Type B pancreatic cell (in vitro differentiated cells): Measurements from ENCODE around the gene CDH16. TPM values are rescaled to one million over a fixed set of nuclear protein-coding genes. Genes with fewer than 3 reads are reported as not detected.
"Not testable (repeated sequence)": the region's sequence is repeated elsewhere in the genome, so short reads cannot be mapped to it uniquely, and the experiment has no call there.

Source experiments
- DNase-seq: peaks from one replicate; pipeline ENCODE4 v3.0.0; 2021; ENCODE audit warnings: mixed read lengths; ENCODE audit not compliant: unreplicated experiment; ENCODE audit errors: extremely low spot score
- H3K27ac Mint-ChIP-seq: 2 replicates; pipeline ENCODE4 v1.8.0; 2021; ENCODE audit warnings: mild to moderate bottlenecking, mixed read lengths
- H3K27me3 Mint-ChIP-seq: 2 replicates; pipeline ENCODE4 v1.8.0; 2021; ENCODE audit warnings: mixed read lengths
- H3K36me3 Mint-ChIP-seq: 2 replicates; pipeline ENCODE4 v1.8.0; 2021; ENCODE audit warnings: mixed read lengths
- H3K4me1 Mint-ChIP-seq: one replicate; pipeline ENCODE4 v1.8.0; 2021; ENCODE audit warnings: mixed read lengths; ENCODE audit not compliant: unreplicated experiment
- H3K4me3 Mint-ChIP-seq: 2 replicates; pipeline ENCODE4 v1.8.0; 2021; ENCODE audit warnings: mild to moderate bottlenecking, mixed read lengths
- H3K9me3 Mint-ChIP-seq: 2 replicates; pipeline ENCODE4 v1.8.0; 2021; ENCODE audit warnings: mixed read lengths
- CTCF ChIP-seq: fragments of 200-600 bp; sonication (generic); conservative IDR thresholded peaks from 2 replicates; pipeline ENCODE4 v1.5.0; 2021; ENCODE audit warnings: antibody characterized with exemption, mild to moderate bottlenecking
- total RNA-seq: library from RNA; stranded (reverse); gene quantifications from 2 replicates; pipeline ENCODE4 v1.2.1, GENCODE V29; 2021; ENCODE audit warnings: low replicate concordance

CDH16 gene
- total RNA-seq, 1 donor from 2014 or later: 1.7 TPM

GRCh38 chr16:66959704-66960161 is 41.0 kb upstream of the CDH16 start:
- Mint-ChIP-seq H3K4me3 (no peak overlapping the region), H3K4me1 (no peaks in the 10 kb centered on the region), H3K27me3 (peaks cover 30% of the 10 kb centered on the region), H3K36me3 (no peaks in the 10 kb centered on the region), H3K27ac (no peak overlapping the region), H3K9me3 (no peaks in the 10 kb centered on the region)
- TF ChIP-seq CTCF: no peak
- DNase-seq: no peak

- Mint-ChIP-seq H3K9me3 (no peaks in the 10 kb centered on the region), H3K27ac (no peak overlapping the region), H3K4me1 (peaks cover under 1% of the 10 kb centered on the region), H3K4me3 (no peak overlapping the region), H3K27me3 (peaks cover 26% of the 10 kb centered on the region), H3K36me3 (no peaks in the 10 kb centered on the region)
- no peak for DNase-seq
- no peak for TF ChIP-seq CTCF
Observed at GRCh38 chr16:66958857-66959703, 40.4 kb upstream of the CDH16 start.

GRCh38 chr16:66956154-66956457 is 37.4 kb upstream of the CDH16 start:
- H3K4me1 Mint-ChIP-seq, H3K9me3 Mint-ChIP-seq, H3K4me3 Mint-ChIP-seq, DNase-seq, H3K27ac Mint-ChIP-seq, H3K36me3 Mint-ChIP-seq: not testable (repeated sequence)
- H3K27me3 Mint-ChIP-seq: peaks cover 35% of the 10 kb centered on the region

GRCh38 chr16:66955363-66956153 is 36.9 kb upstream of the CDH16 start:
- H3K27me3 Mint-ChIP-seq: peaks cover 37% of the 10 kb centered on the region
- H3K4me1 Mint-ChIP-seq, H3K4me3 Mint-ChIP-seq, H3K36me3 Mint-ChIP-seq, H3K9me3 Mint-ChIP-seq, H3K27ac Mint-ChIP-seq, DNase-seq: not testable (repeated sequence)

- peaks cover 5% of the 10 kb centered on the region for H3K9me3 Mint-ChIP-seq
- no peak for DNase-seq
Observed at GRCh38 chr16:66954097-66954659, 35.5 kb upstream of the CDH16 start.

More at GRCh38 chr16:66954097-66954659, 35.5 kb upstream of the CDH16 start:
- Mint-ChIP-seq H3K4me1 (peaks cover 6% of the 10 kb centered on the region), H3K27ac (peak overlapping the region; percentile 2), H3K27me3 (peaks cover 41% of the 10 kb centered on the region), H3K4me3 (no peak overlapping the region), H3K36me3 (no peaks in the 10 kb centered on the region)
- peak; percentile 88 for TF ChIP-seq CTCF
